Right renal cortex interstitium (tissue), 3 donors: ENCODE data around the gene TBC1D19. TPM values are rescaled to one million over a fixed set of nuclear protein-coding genes. Genes with fewer than 3 reads are reported as not detected.
"Not testable (repeated sequence)": the region's sequence is repeated elsewhere in the genome, so short reads cannot be mapped to it uniquely, and the experiment has no call there.

ENCODE experiments used
- DNase-seq, 3 donors: peaks; one replicate each; pipeline ENCODE4 v3.0.0-alpha.2; 2013; ENCODE audit warnings: low read depth in 3 of 3, low spot score in 2 of 3
- polyA plus RNA-seq, 3 donors: library from polyadenylated mRNA; unstranded; fragments of 120-200 nt; gene quantifications; one replicate each; pipeline ENCODE4 v1.2.1, GENCODE V29; 2013; ENCODE audit not compliant: insufficient read length in 3 of 3

TBC1D19 gene
- polyA plus RNA-seq, 3 donors: 20.2 to 21.9 (median 20.6) TPM

- not testable (repeated sequence) for DNase-seq
Measured at GRCh38 chr4:26679040-26679695, 95.3 kb downstream of the TBC1D19 start.

- DNase-seq: no peak
Measured at GRCh38 chr4:26682436-26682835, 98.6 kb downstream of the TBC1D19 start.

- no peak for DNase-seq
Measured at GRCh38 chr4:26685250-26685649, 101.4 kb downstream of the TBC1D19 start.

GRCh38 chr4:26687728-26688127 lies 103.8 kb downstream of the TBC1D19 start:
- no peak for DNase-seq

DNA sequence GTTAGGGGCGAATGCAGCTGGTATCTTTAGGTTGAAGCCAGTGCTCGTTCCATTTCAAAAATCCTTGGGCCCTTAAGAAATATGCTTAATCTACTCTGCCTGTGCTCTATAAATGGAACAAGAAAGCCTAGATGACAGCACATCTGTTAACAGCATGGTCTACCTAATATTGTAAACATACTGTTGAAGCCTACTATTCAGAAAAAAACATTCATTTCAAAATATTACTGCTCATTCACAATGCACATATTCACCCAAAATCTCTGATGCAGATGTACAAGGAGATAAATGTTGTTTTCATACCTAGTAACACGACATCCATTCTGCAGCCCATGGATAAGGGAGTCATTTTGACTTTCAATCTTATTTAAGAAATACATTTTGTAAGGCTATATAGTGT lies 106.6 kb downstream of the TBC1D19 start:
- no peak for DNase-seq

GRCh38 chr4:26692014-26692726 lies 108.3 kb downstream of the TBC1D19 start:
- DNase-seq: no peak

GRCh38 chr4:26694131-26694530 lies 110.2 kb downstream of the TBC1D19 start:
- not testable (repeated sequence) for DNase-seq

DNA sequence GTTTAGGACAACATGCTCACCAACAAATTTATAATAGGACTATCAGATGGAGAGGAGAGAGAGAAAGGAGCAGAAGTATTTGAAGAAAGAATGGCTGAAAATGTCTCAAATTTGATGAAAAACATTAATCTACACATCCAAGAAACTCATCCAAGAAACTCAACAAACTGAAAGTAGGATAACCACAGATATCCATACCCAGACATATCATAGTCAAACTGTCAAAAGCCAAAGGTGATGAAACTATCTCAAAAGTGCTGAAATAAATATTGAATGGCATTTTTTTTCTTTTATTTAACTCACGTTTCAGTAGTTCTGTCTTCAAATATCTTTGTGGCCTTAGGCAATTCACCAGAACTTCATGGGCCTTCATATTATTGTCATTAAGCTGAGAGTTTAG lies 116.2 kb downstream of the TBC1D19 start:
- no peak for DNase-seq

DNA sequence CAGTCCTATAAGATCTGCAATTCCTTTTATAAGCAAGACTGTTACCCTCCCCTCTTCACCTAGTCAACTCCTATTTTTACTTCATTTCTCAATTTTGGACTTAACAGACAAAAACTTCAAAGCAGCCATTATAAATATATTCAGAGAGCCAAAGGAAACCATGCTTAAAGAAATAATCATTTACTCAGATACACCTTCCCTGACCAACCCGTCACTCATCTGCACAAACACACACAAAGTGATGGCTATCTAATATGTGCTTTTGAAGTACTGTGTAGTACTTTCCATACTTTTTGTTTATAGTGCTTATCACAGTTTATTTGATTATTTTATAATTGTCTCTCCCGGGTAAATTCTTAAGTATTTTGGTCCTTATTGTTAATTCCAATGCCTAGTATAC lies 117.2 kb downstream of the TBC1D19 start:
- no peak for DNase-seq

- DNase-seq: no peak
Measured at GRCh38 chr4:26701786-26702227, 117.9 kb downstream of the TBC1D19 start.

- DNase-seq: no peak
Measured at GRCh38 chr4:26707342-26707741, 123.5 kb downstream of the TBC1D19 start.

DNA sequence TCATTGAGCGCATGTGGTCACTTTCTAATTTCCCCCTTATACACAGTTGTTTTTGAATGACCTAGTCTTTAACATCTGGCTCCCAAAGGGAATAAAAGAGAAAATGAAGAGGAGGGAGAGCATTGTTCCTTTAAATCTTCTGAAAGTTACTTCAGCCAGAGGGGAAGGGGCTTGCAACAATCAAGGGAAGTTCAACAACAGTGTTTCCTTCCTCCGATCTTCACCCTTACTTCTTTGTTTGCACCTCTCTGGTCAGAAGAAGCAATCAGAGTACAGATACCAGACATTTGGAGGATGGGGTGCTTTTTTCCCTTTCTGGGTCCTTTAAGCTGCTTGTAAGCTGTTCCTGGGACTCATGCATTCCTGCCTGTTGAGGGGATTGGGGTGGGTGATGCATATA lies 125.4 kb downstream of the TBC1D19 start:
- no peak for DNase-seq

- DNase-seq: no peak
Measured at GRCh38 chr4:26713563-26714151, 129.8 kb downstream of the TBC1D19 start.

DNA sequence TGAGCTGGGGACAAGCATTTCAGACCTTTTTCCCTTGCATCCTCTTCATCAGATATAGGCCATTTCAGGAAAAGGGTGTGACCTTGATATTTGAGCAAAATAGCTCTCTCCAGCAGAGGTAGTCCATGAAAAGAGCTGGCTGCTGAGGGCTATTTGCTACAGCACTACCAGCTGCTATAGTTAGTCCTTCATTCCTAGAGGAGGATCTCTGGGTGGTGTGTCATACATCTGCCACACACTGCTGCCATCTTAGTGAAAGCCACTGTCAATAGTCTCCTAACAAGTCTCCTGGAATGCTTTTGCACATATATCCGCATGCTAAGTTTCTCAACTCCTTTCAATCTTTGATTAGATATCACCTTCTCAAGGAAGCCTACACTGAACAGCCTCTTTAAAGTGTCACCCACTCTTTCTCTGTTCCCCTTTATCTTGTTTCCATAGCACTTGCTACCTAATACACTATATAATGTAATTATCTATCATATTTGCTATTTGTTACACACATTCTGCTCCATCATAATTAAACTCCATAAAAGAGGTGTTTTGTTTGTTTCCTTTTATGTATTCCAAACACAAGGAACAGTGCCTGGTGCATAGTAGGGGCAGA lies 131.9 kb downstream of the TBC1D19 start:
- DNase-seq: no peak

- DNase-seq: no peak
Measured at GRCh38 chr4:26717332-26717731, 133.4 kb downstream of the TBC1D19 start.

DNA sequence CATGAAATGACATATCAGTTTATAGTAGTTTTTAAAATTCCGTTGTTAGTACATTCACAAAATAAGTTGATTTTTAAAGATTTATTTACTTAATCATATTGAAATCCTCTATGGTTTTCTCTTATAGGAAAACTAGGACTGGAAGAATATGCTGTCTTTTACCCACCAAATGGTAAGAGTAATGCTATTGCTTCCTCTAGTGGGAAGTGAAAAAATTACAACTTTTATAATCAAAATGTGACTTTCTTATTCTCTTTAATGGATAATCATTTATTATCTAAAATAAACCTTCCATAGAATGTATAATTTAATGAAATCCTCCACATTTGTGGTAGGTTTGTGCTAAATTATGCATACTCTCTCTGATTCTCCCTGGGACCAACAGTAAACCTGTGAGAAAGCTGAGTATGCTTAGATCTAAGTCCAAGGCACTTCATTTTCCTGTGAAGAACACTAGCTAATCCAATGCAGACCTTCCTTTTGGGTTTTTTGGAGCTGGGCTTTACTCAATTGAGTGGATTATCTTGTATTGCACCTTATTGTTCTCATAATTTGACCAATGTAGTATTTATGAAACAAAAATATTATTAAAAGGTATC lies 136.2 kb downstream of the TBC1D19 start:
- DNase-seq: no peak

GRCh38 chr4:26721685-26722084 lies 137.8 kb downstream of the TBC1D19 start:
- DNase-seq: no peak

- no peak for DNase-seq
Measured at GRCh38 chr4:26723216-26723615, 139.3 kb downstream of the TBC1D19 start.

- DNase-seq: no peak
Measured at GRCh38 chr4:26724534-26724933, 140.7 kb downstream of the TBC1D19 start.

- DNase-seq: no peak
Measured at GRCh38 chr4:26726655-26727387, 142.9 kb downstream of the TBC1D19 start.
